ENCODE measurements around the gene MAN2A1.

DNA sequence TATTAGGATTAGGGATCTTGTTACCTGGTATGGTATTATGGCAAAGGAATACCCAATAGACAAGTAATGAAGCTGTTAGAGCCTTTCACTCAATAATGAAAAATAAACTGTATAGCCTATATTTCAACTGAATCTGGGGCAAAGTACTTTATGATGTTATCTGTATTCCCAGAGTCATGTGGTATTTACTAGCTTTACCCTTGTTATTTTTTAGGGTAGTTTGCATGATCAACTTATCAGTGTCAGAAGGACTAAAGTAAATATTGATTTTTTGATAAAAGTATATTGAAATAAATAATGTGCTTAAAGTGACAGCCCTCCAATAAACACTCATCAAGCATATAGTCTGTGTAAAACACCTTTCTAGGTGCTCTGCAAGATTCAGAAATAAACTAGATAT is 64.6 kb downstream of the MAN2A1 start:
- TF ChIP-seq EZH2phosphoT487 (IDR thresholded peaks at IDR 0.05; ENCODE audit: borderline replicate concordance) (no peak), YY1 (IDR thresholded peaks at IDR 0.05; ENCODE audit: extremely low read depth, insufficient replicate concordance, low read depth, low read length) (no peak)
- TF ChIP-seq, protein P1, sequence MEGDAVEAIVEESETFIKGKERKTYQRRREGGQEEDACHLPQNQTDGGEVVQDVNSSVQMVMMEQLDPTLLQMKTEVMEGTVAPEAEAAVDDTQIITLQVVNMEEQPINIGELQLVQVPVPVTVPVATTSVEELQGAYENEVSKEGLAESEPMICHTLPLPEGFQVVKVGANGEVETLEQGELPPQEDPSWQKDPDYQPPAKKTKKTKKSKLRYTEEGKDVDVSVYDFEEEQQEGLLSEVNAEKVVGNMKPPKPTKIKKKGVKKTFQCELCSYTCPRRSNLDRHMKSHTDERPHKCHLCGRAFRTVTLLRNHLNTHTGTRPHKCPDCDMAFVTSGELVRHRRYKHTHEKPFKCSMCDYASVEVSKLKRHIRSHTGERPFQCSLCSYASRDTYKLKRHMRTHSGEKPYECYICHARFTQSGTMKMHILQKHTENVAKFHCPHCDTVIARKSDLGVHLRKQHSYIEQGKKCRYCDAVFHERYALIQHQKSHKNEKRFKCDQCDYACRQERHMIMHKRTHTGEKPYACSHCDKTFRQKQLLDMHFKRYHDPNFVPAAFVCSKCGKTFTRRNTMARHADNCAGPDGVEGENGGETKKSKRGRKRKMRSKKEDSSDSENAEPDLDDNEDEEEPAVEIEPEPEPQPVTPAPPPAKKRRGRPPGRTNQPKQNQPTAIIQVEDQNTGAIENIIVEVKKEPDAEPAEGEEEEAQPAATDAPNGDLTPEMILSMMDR (IDR thresholded peaks at IDR 0.05 in 2 of 3, conservative IDR thresholded peaks at IDR 0.05 in 1 of 3; ENCODE audit: borderline replicate concordance in 1 of 3, insufficient read depth in 1 of 3, low read depth in 2 of 3, low read length in 2 of 3), result no peak

Data from HCT116 (cell line).